RWPE2 (cell line): ENCODE results near the gene ZNRF3.

Source experiments
- ATAC-seq: fragments of 200-7000 bp; cut with Tn5 transposase; 3 replicates; pipeline ENCODE4 v1.9.1; 2021; ENCODE audit warnings: low read depth
- DNase-seq: peaks from one replicate; pipeline ENCODE4 v3.0.0-alpha.2; 2020; ENCODE audit warnings: low spot score
- H3K27ac ChIP-seq: fragments of 450-650 bp; 2 replicates; pipeline ENCODE4 v1.5.1; 2017; ENCODE audit warnings: mild to moderate bottlenecking; ENCODE audit not compliant: poor library complexity, severe bottlenecking
- H3K27me3 ChIP-seq: fragments of 250-450 bp; sonication (Bioruptor Pico); 2 replicates; pipeline ENCODE4 v1.5.1; 2021; ENCODE audit warnings: mild to moderate bottlenecking, moderate library complexity; ENCODE audit not compliant: insufficient read depth, poor library complexity, severe bottlenecking
- H3K36me3 ChIP-seq: fragments of 250-450 bp; sonication (Bioruptor Pico); 2 replicates; pipeline ENCODE4 v1.5.1; 2020; ENCODE audit warnings: low read depth, mild to moderate bottlenecking, moderate library complexity
- H3K4me1 ChIP-seq: fragments of 250-450 bp; sonication (Bioruptor Pico); 2 replicates; pipeline ENCODE4 v1.5.1; 2021; ENCODE audit warnings: mild to moderate bottlenecking, moderate library complexity; ENCODE audit not compliant: insufficient read depth, poor library complexity, severe bottlenecking
- H3K4me3 ChIP-seq: fragments of 250-450 bp; sonication (Bioruptor Pico); 2 replicates; pipeline ENCODE4 v1.5.1; 2021; ENCODE audit warnings: mild to moderate bottlenecking, moderate library complexity; ENCODE audit not compliant: severe bottlenecking
- H3K9me3 ChIP-seq: fragments of 250-450 bp; sonication (Bioruptor Pico); 2 replicates; pipeline ENCODE4 v1.5.1; 2021; ENCODE audit warnings: mild to moderate bottlenecking, moderate library complexity; ENCODE audit not compliant: severe bottlenecking
- CTCF ChIP-seq: fragments of 450-650 bp; IDR thresholded peaks from one replicate; pipeline ENCODE4 v1.5.1; 2017; ENCODE audit warnings: mild to moderate bottlenecking, moderate library complexity; ENCODE audit not compliant: poor library complexity, severe bottlenecking

ZNRF3 gene

GRCh38 chr22:28935140-28935539 is 51.8 kb downstream of the ZNRF3 start:
- no peak for TF ChIP-seq CTCF
- H3K4me1 ChIP-seq = no peaks in the 10 kb centered on the region
- ATAC-seq (no peak), DNase-seq (no peak)
- H3K36me3 ChIP-seq = no peaks in the 10 kb centered on the region
- no peak overlapping the region for H3K4me3 ChIP-seq
- H3K9me3 ChIP-seq = no peaks in the 10 kb centered on the region
- no peak overlapping the region for H3K27ac ChIP-seq
- no peaks in the 10 kb centered on the region for H3K27me3 ChIP-seq

GRCh38 chr22:28935713-28936112 is 52.3 kb downstream of the ZNRF3 start:
- Histone ChIP-seq H3K4me3 (no peak overlapping the region), H3K36me3 (no peaks in the 10 kb centered on the region), H3K27ac (no peak overlapping the region), H3K9me3 (no peaks in the 10 kb centered on the region), H3K27me3 (no peaks in the 10 kb centered on the region), H3K4me1 (no peaks in the 10 kb centered on the region)
- ATAC-seq (no peak), DNase-seq (no peak)
- TF ChIP-seq CTCF = no peak

- Histone ChIP-seq H3K36me3 (no peaks in the 10 kb centered on the region), H3K27ac (no peak overlapping the region), H3K4me3 (no peak overlapping the region), H3K9me3 (no peaks in the 10 kb centered on the region), H3K4me1 (no peaks in the 10 kb centered on the region), H3K27me3 (no peaks in the 10 kb centered on the region)
- DNase-seq (no peak), ATAC-seq (no peak)
- TF ChIP-seq CTCF = no peak
Observed at GRCh38 chr22:28936200-28936599, 52.8 kb downstream of the ZNRF3 start.

GRCh38 chr22:28937206-28938025 is 54.0 kb downstream of the ZNRF3 start:
- H3K4me1 ChIP-seq = no peaks in the 10 kb centered on the region
- DNase-seq (no peak), ATAC-seq (no peak)
- no peaks in the 10 kb centered on the region for H3K9me3 ChIP-seq
- H3K4me3 ChIP-seq = no peak overlapping the region
- no peak overlapping the region for H3K27ac ChIP-seq
- TF ChIP-seq CTCF = no peak
- no peaks in the 10 kb centered on the region for H3K36me3 ChIP-seq
- H3K27me3 ChIP-seq = no peaks in the 10 kb centered on the region

GRCh38 chr22:28938286-28938833 is 55.0 kb downstream of the ZNRF3 start:
- ATAC-seq (no peak), DNase-seq (no peak)
- H3K9me3 ChIP-seq = no peaks in the 10 kb centered on the region
- no peaks in the 10 kb centered on the region for H3K27me3 ChIP-seq
- no peak overlapping the region for H3K4me3 ChIP-seq
- no peak for TF ChIP-seq CTCF
- no peak overlapping the region for H3K27ac ChIP-seq
- H3K36me3 ChIP-seq = no peaks in the 10 kb centered on the region
- H3K4me1 ChIP-seq = no peaks in the 10 kb centered on the region
